HG02840 (cell line): Measurements from ENCODE around the gene GMEB2.
"Not testable (repeated sequence)": the region's sequence is repeated elsewhere in the genome, so short reads cannot be mapped to it uniquely, and the experiment has no call there.

Experiments used
- ATAC-seq: cut with Tn5 transposase; IDR thresholded peaks from one replicate; pipeline ENCODE4 v1.9.1; 2021; ENCODE audit warnings: mild to moderate bottlenecking, moderate library complexity, moderate number of reproducible peaks; ENCODE audit not compliant: unreplicated experiment, low FRiP score

The GMEB2 gene

DNA sequence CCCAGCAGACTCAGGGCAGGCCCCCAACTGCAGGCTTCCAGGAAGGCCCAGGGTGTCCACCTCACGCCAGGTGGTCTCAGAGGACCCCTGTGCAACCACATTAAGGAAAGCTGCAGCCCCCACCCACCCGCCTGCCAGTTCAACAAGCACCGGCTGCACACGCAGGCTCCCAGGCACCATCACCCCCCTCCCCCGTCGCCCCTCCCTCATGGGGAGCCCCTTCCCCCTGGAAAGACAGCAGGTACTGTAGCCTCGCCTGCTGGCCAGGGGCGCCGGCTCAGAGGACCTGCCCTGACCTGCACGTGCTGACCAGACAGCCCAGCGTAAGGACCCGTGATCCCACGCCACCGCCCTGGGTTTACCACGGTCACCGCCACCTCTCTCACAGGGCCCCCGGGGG lies 13.8 kb upstream of the GMEB2 start:
- ATAC-seq: not testable (repeated sequence)

DNA sequence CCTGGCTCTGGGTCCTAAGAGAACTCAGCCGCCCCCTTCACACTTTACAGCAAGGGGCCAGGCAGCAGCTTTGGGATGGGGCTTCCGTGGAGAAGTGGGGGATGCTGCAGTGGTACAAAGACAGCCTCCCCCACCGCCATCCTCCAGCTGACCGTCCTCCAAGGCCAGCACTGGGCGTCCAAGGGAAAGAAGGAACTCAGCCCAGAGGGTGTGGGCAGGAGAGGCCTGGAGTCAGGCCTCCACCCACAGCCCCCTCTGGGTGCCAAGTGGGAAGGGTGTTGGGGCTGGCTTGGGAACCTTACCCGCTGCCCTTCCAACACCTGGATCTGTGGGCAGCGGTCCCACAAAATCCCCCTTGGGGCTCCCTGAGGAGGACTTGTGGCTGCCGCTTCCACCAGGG lies 13.2 kb upstream of the GMEB2 start:
- no peak for ATAC-seq

DNA sequence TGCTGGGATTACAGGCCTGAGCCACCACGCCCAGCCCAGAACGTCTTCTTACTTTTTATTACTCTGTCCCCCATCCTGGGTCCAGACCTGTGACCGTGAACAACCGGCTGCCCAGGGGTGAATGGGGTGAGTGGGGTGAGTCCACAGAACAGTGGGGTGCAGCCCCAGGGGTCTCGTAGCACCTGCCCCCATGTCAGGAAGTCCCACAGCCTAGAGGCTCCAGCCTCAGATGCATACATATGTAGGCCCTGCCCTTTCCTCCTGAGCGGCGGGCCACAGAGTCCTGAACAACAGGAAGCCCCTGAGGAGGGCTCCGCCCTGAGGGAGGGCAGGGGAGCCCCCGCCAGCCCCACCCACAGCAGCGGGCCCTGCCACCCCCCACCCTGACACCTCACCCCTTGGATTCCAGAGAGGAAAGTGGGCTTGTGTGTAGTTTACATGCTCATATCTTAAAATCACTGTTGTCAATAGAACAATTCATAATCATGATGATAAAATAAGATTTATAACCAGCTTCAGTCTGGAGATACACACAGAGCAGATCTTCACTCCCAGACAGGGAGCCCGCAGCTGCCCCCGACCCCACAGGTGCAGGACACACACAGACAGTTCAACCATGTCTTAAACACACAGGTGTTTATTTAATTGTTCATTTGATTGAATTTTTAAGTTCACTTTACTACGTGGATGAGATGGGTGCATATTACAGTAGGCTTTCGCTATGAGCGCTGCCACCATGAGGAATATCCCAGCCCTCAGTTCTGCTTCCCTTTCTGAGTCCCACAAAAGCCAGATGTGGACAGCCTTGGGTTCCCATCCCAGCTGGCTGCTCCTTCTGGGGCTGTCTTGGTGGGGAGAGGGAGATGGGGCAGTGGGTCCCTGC lies 12.4 kb upstream of the GMEB2 start:
- ATAC-seq: no peak

DNA sequence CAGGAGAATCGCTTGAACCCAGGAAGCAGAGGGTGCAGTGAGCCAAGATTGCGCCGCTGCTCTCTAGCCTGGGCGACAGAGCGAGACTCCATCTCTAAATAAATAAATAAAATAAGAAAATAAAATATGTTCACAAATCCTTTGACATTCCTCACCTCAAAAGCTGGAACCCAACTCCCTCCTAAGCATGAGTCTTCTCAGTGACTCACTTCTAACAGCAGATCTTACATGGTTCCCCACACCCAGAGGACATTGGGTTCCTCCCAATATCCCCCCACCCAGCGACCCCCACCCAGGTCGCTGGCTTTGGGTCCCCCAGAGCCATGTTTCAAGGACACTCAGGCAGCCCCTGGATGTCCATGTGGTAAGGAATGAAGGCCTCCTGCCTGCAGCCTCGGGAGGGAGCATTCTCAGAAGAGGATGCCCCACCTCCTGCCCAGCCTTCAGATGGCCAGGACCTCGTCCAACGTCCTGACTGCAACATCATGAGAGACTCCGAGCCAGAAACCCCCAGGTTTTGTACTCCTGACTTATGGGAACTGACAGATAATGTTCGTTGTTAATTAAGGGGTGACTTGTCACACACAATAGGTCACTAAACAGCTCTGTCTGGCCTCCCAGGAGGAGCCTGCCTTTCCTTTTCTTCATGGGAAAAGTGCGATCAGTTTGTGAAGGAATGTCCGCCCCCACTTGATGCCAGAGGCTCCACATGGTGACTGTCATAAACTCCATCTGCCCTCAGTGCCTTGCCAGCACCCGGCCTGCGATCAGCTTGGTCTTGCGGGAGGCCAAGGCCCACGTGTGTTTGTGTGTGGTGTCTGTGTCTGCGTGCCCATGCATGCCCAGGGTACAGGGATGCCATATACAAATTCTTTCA lies 10.1 kb upstream of the GMEB2 start:
- no peak for ATAC-seq

DNA sequence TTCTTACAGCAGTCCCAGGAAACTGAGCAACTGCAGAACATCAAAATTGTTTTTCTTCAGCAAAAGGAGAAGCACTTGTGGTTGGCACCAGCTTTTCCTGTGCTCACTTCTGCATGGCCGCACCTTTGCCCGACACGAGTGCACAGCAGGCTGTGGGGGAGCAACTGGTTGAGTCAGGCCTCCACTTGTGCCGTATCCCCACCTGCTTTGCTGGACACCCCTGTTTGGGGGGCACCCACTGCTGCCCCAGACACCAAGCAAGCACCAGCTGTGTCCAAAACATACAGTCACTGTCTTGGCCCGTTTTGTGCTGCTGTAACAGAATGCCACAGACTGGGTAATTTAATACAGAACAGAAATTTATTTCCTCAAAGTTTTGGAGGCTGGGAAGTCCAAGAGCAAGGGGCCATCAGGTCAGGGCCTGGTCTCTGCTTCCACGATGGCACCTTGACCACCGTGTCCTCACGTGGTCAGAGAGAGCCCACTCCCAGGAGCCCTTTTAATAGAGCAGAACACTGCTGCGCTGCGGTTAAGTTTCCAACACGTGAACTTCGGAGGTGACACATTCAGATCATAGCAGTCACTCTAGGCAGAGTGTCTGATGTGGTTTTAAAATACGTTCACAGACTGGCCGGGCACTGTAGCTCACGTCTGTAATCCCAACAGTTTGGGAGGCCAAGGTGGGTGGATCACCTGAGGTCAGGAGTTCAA lies 8.7 kb upstream of the GMEB2 start:
- ATAC-seq: no peak

DNA sequence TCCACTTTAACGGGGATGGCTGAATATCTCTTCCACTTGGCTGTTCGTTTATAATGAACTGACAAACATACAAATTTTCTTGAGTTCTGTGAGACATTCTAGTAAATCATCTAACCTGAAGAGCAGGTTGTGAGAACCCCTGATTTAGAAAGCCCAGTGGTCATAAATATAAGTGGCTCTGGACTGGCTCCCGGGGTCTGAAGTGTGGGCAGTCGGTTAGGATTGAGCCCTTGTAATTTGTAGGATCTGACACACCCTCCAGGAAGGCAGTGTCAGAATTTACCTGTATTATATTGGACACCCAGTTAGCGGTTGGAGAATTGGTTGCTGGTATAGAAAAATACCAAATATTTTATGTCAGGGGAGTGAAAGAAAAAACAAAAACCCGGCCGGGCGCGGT lies 6.8 kb upstream of the GMEB2 start:
- ATAC-seq: no peak

DNA sequence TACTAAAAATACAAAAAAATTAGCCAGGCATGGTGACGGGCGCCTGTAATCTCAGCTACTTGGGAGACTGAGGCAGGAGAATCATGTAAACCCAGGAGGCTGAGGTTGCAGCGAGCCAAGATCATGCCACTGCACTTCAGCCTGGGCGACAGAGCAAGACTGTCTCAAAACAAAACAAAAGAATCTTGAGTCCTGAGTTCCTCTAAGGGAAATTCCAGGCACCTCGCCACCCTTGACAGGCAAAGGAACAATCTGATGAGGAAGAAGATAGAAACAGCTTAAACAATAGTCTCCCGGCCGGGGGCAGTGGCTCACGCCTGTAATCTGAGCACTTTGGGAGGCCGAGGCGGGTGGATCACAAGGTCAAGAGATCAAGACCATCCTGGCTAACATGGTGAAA lies 4.5 kb upstream of the GMEB2 start:
- not testable (repeated sequence) for ATAC-seq

DNA sequence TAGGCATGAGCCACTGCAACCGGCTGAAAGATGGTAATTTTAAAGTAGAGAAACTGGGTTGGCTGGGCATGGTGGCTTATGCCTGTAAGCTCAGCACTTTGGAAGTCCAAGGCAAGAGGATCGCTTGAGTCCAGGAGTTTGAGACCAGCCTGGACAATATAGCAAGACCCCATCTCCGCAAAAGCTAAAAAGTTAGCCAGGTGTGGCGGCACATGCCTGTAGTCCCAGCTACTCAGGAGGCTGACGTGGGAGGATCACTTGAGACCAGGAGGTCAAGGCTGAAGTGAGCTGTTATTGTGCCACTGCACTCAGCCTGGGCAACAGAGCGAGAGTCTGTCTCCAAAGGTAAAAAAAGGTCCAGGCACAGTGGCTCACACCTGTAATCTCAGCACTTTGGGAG lies 4.1 kb upstream of the GMEB2 start:
- not testable (repeated sequence) for ATAC-seq

DNA sequence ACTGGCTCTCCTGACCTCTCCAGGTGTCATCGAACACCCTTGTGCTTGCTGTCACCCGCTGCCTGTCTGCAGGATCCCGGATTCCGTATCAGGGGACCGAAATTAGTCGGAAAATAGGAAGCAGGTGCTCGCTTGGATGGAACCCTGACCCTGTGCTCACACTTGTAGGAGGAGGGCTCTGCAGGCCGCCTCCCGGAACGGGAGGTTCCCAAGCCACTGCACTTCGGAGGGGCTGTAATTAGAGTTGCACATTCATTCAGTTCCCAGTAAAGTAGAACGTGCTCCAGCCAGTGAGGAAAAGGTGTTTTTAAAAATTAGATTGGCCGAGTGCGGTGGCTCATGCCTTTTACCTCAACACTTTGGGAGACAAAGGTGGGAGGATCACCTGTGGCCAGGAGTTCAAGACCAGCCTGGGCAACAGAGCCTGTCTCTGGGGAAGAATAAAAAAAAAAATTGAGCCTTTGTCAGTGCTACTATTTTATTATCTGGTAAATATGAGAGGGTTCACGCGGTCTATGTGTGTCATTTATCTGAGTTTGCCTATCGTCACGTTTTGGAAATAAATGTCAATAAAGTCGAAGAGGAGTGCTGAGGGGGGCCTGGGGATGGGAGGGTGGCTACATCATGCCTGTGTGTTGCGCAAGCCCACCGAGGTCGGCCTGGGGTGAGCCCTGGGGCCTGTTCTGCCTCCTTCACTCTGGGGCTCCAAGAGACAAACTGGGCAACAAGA lies 1.5 kb upstream of the GMEB2 start:
- ATAC-seq: no peak

DNA sequence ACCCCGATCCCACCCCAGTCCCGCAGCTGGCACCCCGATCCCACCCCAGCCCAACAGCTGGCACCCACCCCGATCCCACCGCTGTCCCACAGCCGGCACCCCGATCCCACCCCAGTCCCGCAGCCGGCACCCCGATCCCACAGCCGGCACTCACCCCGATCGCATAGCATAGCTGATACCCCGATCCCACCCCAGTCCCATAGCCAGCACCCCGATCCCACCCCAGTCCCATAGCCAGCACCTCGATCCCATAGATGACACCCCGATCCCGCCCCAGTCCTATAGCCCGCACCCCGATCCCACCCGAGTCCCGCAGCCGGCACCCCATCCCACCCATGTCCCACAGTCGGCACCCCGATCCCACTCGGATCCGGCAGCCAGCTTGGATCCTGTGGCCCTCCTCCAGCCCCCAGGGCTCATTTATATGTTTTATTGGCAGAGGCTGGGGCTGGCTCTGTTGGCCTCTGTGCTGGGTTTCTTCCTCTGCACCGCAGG lies 897 bp upstream of the GMEB2 start:
- ATAC-seq: no peak

DNA sequence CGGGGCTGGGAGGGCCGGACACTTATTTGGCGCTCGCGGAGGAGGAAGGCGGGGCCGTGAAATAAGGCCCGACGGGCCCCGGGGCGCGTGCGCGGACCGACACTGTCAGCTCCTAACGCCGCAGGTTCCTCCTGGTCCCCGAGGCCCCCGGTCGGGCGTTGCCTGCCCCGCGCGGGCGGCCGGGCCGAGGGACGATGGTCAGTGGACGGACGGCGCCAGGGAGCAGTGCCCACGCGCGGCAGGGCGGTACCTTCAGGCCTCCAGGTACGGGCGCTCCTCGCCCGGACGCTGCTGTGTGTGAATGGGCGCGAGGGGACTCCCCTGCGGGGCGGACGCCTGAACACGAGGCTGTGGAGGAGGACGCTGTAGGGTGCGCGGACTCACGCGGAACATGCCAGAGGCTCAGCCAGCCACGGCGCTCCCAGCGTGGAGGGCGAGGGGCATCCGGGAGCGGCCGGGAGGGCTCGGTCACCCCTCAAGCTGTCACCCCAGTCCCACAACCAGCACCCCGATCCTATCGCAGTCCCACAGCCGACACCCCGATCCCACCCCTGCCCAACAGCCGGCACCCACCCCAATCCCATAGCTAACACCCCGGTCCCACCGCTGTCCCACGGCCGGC lies 339 bp upstream of the GMEB2 start:
- ATAC-seq: peak; percentile 82

DNA sequence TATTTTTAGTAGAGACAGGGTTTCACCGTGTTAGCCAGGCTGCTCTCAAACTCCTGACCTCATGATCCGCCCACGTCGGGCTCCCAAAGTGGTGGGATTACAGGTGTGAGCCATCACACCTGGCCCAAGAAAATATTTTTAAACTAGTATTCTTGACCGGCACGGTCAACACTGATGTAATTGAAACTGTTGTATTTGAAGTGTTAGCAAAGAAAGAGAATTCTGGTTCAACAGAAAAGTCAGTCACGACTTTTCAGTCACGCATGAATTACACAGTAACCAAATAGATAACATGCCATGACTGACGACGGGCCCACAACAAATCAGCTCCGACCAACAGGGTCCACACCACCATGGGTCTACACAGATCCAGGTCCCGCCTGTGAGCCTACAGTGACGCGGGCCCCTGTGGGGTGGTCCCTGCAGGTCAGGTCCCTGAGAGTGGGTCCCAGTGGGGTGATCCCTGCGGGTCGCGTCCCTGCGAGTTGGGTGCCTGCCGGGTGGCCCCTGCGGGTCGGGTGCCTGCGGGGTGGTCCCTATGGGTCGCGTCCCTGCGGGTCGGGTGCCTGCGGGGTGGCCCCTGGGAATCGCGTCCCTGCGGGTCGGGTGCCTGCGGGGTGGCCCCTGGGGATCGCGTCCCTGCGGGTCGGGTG lies 1.0 kb downstream of the GMEB2 start:
- no peak for ATAC-seq

DNA sequence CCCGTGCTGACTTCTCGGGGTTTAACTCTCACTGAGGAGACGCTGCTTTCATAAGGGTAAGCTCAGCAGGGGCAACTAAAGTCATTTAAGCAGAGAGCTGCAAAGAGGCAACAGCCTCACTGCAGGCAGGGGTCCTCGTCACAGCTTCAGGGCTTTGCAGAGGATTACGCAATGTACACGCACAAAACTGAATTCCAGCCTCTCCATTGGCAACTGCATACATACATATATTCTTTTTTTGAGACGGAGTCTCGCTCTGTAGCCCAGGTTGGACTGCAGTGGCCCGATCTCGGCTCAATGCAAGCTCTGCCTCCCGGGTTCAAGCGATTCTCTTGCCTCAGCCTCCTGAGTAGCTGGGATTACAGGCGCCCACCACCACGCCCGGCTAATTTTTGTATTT lies 2.4 kb downstream of the GMEB2 start:
- no peak for ATAC-seq

DNA sequence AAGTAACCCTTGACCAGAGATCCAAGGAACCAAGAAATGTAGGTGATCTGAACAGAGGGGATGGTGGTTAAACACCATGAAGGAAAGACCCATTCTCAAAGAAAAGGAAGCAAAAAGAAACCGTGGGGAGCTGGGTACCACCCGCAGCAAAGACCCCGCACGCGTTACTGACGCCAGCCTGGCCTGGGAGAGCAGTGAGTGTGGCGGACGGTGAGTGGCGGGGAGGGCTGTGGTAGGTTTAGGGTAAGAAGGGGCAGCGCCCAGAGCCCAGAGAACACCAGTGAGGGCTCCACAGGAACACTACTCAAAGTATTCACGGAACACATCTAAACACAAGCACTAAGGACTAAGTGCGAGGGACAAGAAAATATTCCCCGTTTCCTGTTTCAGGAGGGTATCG lies 4.2 kb downstream of the GMEB2 start:
- no peak for ATAC-seq

DNA sequence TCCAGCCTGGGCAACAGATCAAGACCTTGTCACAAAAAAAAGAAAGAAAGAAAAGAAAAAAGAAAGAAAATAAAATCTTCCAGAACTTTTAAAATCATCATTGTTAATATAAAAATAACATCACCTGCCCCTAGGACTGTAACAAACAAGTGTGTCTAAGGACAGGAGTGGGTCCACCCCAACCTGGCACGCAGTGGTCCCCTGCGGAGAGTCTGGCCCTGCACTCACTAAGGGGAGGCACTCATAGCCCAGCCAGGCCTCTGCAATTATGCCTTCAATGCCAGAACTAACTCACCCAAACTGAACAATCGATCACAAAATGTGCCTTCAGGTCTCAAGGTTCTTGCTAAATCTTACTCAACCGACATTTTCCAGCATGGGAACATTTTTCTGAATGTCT lies 4.8 kb downstream of the GMEB2 start:
- ATAC-seq: no peak

DNA sequence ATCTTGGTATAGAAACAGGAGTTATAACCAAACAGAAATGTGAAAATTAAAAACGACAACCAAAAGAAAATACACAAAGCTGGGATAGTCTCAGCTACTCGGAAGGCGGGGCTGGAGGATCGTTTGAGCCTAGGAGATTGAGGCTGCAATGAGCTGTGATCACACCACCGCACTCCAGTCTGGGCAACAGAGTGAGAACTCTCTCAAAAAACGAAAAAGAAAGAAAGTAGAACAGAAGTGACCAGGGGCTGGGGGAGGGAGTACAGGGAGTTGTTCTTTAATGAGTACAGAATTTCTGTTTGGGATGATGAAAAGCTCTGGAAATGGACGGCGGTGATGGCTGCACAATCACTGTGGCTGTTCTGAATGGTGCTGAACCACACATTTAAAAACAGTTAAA lies 5.9 kb downstream of the GMEB2 start:
- no peak for ATAC-seq

DNA sequence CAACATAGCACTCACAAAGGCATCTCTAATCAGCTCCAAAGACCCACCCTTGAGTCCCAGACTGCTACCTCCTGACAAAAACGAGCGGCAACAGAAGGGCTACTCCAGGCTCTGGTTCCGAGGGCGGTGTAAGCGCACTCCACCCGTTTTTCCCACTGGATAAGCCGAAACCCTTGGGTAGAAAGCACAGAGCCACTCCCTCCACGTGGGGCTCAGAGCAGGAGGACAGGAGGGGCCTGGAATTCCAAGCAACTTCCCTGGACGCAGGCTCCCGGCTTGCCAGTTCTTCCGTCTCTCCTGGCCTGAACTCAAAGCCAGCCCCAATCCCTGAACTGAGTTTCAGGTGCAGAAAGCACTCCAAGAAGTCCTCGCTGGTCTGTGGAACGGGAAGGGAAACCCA lies 7.4 kb downstream of the GMEB2 start:
- ATAC-seq: no peak

DNA sequence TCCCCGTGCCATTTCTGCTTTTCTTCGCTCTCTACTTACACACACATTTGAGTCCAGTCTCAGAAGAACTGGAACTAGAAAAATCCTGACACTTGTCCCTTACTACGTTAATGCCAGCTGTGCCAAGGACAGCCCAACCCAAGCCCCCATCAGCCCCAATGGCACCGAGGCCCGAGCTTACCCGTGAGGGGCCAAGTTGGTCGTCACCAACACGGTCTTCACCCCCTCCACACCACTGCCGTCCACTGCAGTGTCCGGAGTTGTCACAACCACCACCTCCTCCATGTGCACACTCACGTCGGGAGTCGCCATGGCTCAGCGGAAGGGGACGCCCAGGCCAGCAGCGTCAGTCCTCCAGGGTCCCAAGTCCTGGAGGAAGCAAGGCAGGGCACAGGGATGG lies 7.8 kb downstream of the GMEB2 start:
- ATAC-seq: no peak

DNA sequence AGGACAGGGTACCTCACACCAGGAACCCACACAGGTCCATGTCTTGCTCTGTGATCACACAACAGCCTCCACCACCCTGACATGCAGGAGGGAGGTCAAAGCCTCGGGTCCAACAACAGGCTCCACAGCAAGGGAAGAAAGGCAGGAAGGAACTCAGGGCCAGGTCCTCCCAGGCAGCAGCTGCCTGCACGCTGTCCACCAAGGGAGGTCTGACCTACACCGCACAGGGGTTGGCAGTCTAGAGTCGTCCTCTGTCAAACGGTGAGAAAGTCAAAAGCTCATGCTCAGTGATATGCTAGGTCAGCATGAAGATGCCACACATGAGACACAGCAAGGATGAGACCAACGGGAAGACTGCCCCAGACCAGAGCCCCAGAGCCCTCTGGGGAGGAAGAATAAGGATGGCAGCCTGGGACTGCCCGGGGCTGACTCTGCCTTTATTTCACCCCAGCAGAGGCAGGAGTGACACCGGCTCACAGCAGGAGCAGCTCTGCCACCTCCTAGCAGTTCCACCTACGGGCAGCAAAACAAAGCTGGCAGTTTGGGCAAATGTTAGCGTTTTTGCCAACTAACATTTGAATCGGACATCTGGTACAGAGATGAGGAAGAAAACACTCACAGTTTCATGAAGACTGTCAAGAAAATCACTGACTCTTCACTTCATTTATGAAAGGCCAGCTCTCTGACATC lies 8.5 kb downstream of the GMEB2 start:
- ATAC-seq: no peak
